Urinary bladder (tissue), 4 donors: ENCODE data around the gene HOXA10. TPM values are rescaled to one million over a fixed set of nuclear protein-coding genes. Genes with fewer than 3 reads are reported as not detected.
A peak's percentile ranks its signal among the peaks of the same experiment; 100 is the strongest.

Source experiments
- DNase-seq: peaks from one replicate; pipeline ENCODE4 v3.0.0-alpha.2; 2015; ENCODE audit errors: extremely low spot score
- H3K27ac ChIP-seq: one replicate; pipeline ENCODE4 v1.5.1; 2013; ENCODE audit warnings: low read depth, mild to moderate bottlenecking, moderate library complexity
- H3K36me3 ChIP-seq: one replicate; pipeline ENCODE4 v1.6.1; 2013; ENCODE audit warnings: mild to moderate bottlenecking, moderate library complexity; ENCODE audit not compliant: insufficient read depth
- H3K4me1 ChIP-seq: one replicate; pipeline ENCODE4 v1.6.1; 2013; ENCODE audit warnings: mild to moderate bottlenecking, moderate library complexity; ENCODE audit not compliant: insufficient read depth
- H3K4me3 ChIP-seq: one replicate; pipeline ENCODE4 v1.5.1; 2013; ENCODE audit warnings: low read depth, low read length
- WGBS: extraction: QIAGEN DNeasy Blood & Tissue Kit; methylation state at CpG from one replicate; pipeline ENCODE4 v1.1.7; 2013; 5-methylcytosine and 5-hydroxymethylcytosine counted together
- polyA plus RNA-seq: library from polyadenylated mRNA; stranded (reverse); fragments of 200-250 nt; gene quantifications from one replicate; pipeline ENCODE4 v1.2.3, GENCODE V29; 2013
- total RNA-seq: library from RNA; depleted of rRNA; stranded (reverse); fragments of >200 nt; gene quantifications from one replicate; pipeline ENCODE4 v1.2.3, GENCODE V29; 2014
- donor health status: healthy with polysubstance abuse.
- donor health status: healthy.

Gene HOXA10
- total and polyA plus RNA-seq, 2 donors = 23.2 to 44.9 TPM

DNA sequence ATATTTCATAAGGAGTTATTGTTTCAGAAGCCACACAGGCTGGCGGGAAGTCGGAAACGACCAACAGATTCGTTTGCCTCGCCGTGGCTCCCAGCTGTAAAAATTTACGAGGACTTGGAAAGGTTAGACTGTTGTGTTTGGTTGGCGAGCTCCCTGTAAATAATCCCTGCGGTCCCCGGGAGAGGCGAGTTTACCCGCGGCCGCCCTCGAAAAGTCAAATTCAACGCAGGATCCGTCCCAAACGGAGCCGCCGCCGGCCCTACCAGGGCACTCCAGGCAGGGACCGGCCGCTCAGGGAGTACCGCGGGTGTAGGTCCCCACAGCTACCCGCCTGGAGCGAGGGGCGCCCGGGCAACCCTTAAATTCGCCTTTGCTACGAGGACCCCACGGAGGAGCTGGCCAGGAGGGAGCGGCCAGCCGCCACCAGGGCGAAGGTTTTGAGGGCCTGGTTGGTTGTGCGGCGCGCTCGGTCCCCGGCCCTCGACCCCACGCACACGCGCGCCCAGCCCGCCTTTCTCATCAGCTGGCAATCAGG is 8.1 kb downstream of the HOXA10 start:
- peak overlapping the region; percentile 98 for H3K27ac ChIP-seq
- no peaks in the 10 kb centered on the region for H3K36me3 ChIP-seq
- peak overlapping the region; percentile 74 for H3K4me3 ChIP-seq
- no peak for DNase-seq
- no peaks in the 10 kb centered on the region for H3K4me1 ChIP-seq
- WGBS = 8% methylated on average over 46 of the region's 46 CpGs

DNA sequence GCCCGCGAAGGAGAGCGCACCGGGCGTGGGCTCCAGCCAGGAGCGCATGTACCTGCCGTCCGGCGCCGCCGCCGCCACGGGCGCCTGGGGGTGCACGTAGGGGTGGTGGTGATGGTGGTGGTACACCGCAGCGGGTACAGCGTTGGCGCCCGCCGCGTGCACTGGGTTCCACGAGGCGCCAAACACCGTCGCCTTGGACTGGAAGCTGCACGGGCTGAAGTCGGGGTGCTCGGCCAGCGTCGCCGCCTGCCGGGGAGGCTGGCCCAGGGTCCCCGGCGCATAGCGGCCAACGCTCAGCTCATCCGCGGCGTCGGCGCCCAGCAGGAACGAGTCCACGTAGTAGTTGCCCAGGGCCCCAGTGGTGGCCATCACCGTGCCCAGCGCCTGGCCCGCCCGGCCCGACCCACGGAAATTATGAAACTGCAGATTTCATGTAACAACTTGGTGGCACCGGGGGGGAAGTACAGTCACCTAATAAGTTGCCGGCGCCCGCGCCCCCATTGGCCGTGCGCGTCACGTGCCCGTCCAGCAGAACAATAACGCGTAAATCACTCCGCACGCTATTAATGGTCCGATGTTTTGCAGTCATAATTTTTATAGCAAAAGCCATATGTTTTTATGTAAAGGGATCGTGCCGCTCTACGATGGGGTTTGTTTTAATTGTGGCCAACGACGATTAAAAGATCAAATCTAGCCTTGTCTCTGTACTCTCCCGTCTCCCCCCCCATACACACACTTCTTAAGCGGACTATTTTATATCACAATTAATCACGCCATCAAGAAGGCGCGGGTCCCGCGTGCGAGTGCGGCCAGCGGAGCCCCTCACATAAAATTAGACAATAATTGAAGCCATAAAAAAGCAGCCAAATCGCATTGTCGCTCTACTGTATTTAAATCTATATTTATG is 8.8 kb downstream of the HOXA10 start, which contains the start of gene HOXA9:
HOXA9 (minus strand) TSS at position 449 of the 907 bp plus-strand sequence; CDS start at position 369, 80 bp downstream.
- Histone ChIP-seq H3K36me3 (no peaks in the 10 kb centered on the region), H3K4me1 (no peaks in the 10 kb centered on the region), H3K4me3 (peak within 1 kb of the TSS; percentile 74), H3K27ac (peak within 1 kb of the TSS; percentile 98)
- peak; percentile 89 for DNase-seq
- WGBS = 2% methylated on average over 82 of the region's 82 CpGs

- no peak for DNase-seq
- peak overlapping the region; percentile 84 for H3K27ac ChIP-seq
These were observed 9.6 kb downstream of the HOXA10 start for GRCh38 chr7:27164367-27165088.

DNA sequence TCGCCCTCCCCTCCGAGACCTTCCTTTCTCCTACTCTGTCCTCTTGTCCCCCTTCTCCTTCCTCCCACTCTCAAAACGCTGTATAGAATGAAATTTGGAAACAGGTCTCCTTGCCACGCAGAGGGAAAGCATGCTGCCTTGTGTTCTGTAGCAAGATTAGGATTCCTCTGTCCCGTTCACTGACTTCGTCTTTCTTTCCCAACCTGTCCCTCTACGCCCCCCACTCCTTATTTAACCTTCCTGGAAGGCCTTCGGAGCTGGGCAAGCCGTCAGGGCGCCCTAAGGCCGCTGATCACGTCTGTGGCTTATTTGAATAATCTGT is 10.1 kb downstream of the HOXA10 start:
- no peak for DNase-seq
- WGBS = 19% methylated on average over 12 of the region's 12 CpGs
- Histone ChIP-seq H3K27ac (no peak overlapping the region), H3K36me3 (no peaks in the 10 kb centered on the region), H3K4me3 (peak overlapping the region; percentile 74), H3K4me1 (no peaks in the 10 kb centered on the region)

More at GRCh38 chr7:27164367-27165088, 9.6 kb downstream of the HOXA10 start:
- peak overlapping the region; percentile 74 for H3K4me3 ChIP-seq
- no peaks in the 10 kb centered on the region for H3K4me1 ChIP-seq
- 8% methylated on average over 47 of the region's 47 CpGs for WGBS
- H3K36me3 ChIP-seq = no peaks in the 10 kb centered on the region

- Histone ChIP-seq H3K4me3 (peak overlapping the region; percentile 74), H3K4me1 (no peaks in the 10 kb centered on the region), H3K27ac (no peak overlapping the region), H3K36me3 (no peaks in the 10 kb centered on the region)
- no peak for DNase-seq
- 37% methylated on average over 24 of the region's 24 CpGs for WGBS
These were observed 10.7 kb downstream of the HOXA10 start for GRCh38 chr7:27163288-27164044.

- no peaks in the 10 kb centered on the region for H3K4me1 ChIP-seq
- WGBS = 52% methylated on average over 7 of the region's 7 CpGs
- no peaks in the 10 kb centered on the region for H3K36me3 ChIP-seq
- no peak for DNase-seq
- H3K4me3 ChIP-seq = peak overlapping the region; percentile 74
- no peak overlapping the region for H3K27ac ChIP-seq
These were observed 11.4 kb downstream of the HOXA10 start for GRCh38 chr7:27162561-27163287.

GRCh38 chr7:27161721-27162560 is 12.2 kb downstream of the HOXA10 start:
- DNase-seq = no peak
- WGBS = 43% methylated on average over 30 of the region's 30 CpGs
- H3K27ac ChIP-seq = peak overlapping the region; percentile 62
- H3K4me3 ChIP-seq = peak overlapping the region; percentile 60
- H3K36me3 ChIP-seq = no peaks in the 10 kb centered on the region
- no peaks in the 10 kb centered on the region for H3K4me1 ChIP-seq

DNA sequence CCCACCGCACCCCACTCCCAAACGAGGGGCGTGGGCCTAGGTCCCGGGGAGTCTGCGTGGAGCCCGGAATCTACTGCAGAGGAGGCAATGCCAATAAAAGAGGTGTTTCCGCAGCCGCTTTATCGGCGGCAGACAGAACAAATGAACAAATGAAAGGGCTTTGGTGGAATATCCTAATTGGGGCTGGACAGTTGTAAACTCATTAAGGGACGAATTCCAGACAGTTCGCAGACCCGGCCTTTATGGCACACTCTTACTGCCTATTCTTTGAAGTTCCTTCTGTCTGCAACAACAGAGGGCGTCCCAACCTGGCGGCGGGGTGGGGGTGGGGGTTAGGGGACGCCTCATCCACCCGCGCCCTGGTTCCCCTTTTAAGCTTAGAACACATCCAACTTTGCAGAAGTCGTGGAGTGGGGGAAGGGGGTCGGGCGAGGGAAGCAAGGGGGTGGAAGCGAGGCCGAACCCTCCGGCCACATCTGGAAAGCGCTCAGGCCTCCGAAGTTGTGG is 12.9 kb downstream of the HOXA10 start:
- Histone ChIP-seq H3K4me1 (no peaks in the 10 kb centered on the region), H3K36me3 (no peaks in the 10 kb centered on the region), H3K27ac (no peak overlapping the region), H3K4me3 (peak overlapping the region; percentile 60)
- WGBS = 8% methylated on average over 27 of the region's 27 CpGs
- no peak for DNase-seq

DNA sequence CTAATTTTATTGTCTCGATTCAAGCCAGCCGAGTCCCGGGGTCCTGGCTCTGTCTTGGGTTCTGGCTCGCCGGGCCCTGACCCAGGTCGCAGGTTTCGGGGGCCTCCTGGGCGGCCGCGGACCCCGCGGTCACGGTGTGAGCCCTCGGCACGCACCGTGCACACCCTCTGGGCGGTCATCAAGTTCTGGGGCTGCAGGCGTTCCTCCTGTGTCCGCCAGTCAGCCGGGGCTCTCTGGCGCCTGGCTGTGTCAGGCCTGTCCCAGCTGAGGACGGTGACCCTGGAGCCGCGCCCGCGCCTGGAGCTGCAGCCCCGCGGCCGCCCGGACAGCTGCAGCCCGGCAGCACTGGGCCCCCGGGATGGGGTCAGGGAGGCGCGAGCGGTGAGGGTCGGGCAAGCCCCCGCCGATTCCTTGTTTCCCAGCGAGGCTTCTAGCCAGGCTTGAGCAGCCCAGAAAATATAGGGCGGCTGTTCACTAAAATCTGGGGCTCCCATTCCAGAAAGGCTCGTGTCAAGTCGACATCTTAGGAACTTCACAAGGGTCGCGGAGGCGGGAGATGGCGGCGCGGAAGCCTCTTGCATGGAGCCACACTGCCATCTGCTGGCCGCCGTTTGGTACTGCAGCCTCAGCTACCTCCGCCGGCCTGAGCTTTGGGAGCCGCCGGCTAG is 13.4 kb downstream of the HOXA10 start:
- DNase-seq = no peak
- Histone ChIP-seq H3K4me3 (peak overlapping the region; percentile 60), H3K36me3 (no peaks in the 10 kb centered on the region), H3K4me1 (no peaks in the 10 kb centered on the region), H3K27ac (peak overlapping the region; percentile 56)
- 4% methylated on average over 54 of the region's 54 CpGs for WGBS

GRCh38 chr7:27160145-27160545 is 14.0 kb downstream of the HOXA10 start:
- DNase-seq = no peak
- 77% methylated on average over 23 of the region's 23 CpGs for WGBS
- Histone ChIP-seq H3K4me1 (no peaks in the 10 kb centered on the region), H3K36me3 (no peaks in the 10 kb centered on the region), H3K27ac (peak overlapping the region; percentile 56), H3K4me3 (peak overlapping the region; percentile 60)

DNA sequence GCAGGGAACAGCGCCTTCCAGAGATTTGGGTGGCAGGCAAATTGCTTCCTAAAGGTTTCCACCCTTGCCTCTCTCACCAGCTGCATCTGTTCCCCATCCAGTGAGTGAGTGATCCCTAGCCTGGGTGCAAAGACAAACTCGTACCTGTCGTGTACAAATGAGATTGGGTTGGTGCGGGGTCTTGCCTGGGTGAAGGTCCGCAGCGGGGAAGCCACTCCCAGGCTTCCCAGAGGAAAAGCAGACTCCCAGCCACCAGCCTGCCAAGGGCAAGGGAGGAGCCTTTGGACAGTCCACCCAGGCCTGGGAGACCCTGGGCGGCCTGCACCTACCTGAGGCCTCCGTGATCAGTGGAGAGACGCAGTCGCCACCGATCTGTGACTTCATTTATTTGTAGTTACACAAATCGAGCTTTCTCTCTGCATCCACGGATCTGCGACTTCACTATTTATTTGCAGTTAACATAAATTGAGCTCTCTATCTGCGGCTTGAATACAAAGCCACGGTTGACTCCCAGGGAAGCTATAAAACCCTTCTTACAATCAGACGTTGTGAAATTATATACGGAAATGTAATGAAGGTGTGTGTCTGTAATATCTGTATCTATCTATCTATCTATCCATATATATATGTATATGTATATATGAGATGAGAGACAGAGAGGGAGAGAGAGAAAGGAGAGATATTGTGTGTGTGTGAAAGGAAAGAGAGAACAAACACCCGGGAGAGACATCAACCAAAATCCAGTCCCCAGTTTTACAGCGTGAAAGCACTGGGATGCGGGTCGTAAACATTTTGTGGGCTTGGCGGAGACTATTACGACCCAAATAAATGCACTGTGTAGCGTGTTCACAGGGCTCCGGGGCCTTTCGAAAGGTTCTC is 14.6 kb downstream of the HOXA10 start:
- no peaks in the 10 kb centered on the region for H3K4me1 ChIP-seq
- WGBS = 87% methylated on average over 27 of the region's 27 CpGs
- DNase-seq = no peak
- no peak overlapping the region for H3K27ac ChIP-seq
- no peaks in the 10 kb centered on the region for H3K36me3 ChIP-seq
- H3K4me3 ChIP-seq = no peak overlapping the region
